K562 (cell line): ENCODE measurements around the gene ZNF213. TPM values are rescaled to one million over a fixed set of nuclear protein-coding genes. Genes with fewer than 3 reads are reported as not detected.

Experiments used
- BRCA1 ChIP-seq, 2 experiments: fragments of 450-650 bp in 1 of 2; sonication (generic) in 1 of 2; formaldehyde crosslinking in 1 of 2; IDR thresholded peaks; 2 replicates each; pipeline versions ENCODE4 v1.5.0 to v1.6.1; 2017 to 2020; ENCODE audit warnings: mild to moderate bottlenecking in 1 of 2, missing genetic modification reagents in 1 of 2
- C11orf30 ChIP-seq: fragments of 450-650 bp; IDR thresholded peaks from 2 replicates; pipeline ENCODE4 v1.6.1; 2016; ENCODE audit warnings: low read depth, mild to moderate bottlenecking
- CHD7 ChIP-seq: fragments of 200-600 bp; sonication (generic); IDR thresholded peaks from one replicate; pipeline ENCODE4 v1.6.1; 2012; ENCODE audit warnings: mild to moderate bottlenecking, low read depth, low read length, inconsistent platforms
- FOXP1 ChIP-seq: sonication (generic); formaldehyde crosslinking; IDR thresholded peaks from 2 replicates; pipeline ENCODE4 v1.8.0; 2022; ENCODE audit warnings: mild to moderate bottlenecking, missing genetic modification reagents
- GABPA ChIP-seq: fragments of 200-800 bp; sonication (Bioruptor generic); conservative IDR thresholded peaks from 2 replicates; pipeline ENCODE4 v1.6.1; 2016; ENCODE audit warnings: low read depth, missing genetic modification characterization, missing compliant biosample characterization
- HMBOX1 ChIP-seq: sonication (generic); IDR thresholded peaks from 2 replicates; pipeline ENCODE4 v1.6.1; 2016
- MAX ChIP-seq: sonication (generic); formaldehyde crosslinking; IDR thresholded peaks from 2 replicates; pipeline ENCODE4 v1.9.0; 2022; ENCODE audit warnings: mild to moderate bottlenecking, missing genetic modification reagents
- MBD2 ChIP-seq: sonication (generic); IDR thresholded peaks from 2 replicates; pipeline ENCODE4 v1.6.1; 2016; ENCODE audit warnings: low read depth, borderline replicate concordance
- POLR2AphosphoS5 ChIP-seq: IDR thresholded peaks from 2 replicates; pipeline ENCODE4 v1.6.1; 2011; ENCODE audit warnings: mild to moderate bottlenecking, low read depth, low read length, moderate library complexity; ENCODE audit not compliant: control insufficient read depth, insufficient read depth
- TEAD1 ChIP-seq, 2 experiments: fragments of 450-650 bp in 1 of 2; sonication (generic) in 1 of 2; formaldehyde crosslinking; IDR thresholded peaks; 2 replicates each; pipeline versions ENCODE4 v1.4.0 to v1.8.0; 2020 to 2022; ENCODE audit warnings: mild to moderate bottlenecking in 2 of 2, missing genetic modification reagents in 1 of 2
- ZNF184 ChIP-seq: sonication (generic); formaldehyde crosslinking; IDR thresholded peaks from 2 replicates; pipeline ENCODE4 v1.5.0; 2020; ENCODE audit warnings: missing genetic modification reagents
- ZNF263 ChIP-seq: sonication (generic); formaldehyde crosslinking; IDR thresholded peaks from 2 replicates; pipeline ENCODE4 v1.8.0; 2022; ENCODE audit warnings: mild to moderate bottlenecking, missing genetic modification reagents, borderline replicate concordance
- polyA plus RNA-seq, 8 experiments: library from polyadenylated mRNA; depleted of rRNA in 4 of 8; stranded (reverse) in 5 of 8; unstranded in 3 of 8; fragments of >200 nt; fragmentation: Nextera tagmentation in 2 of 8; fragmentation: Illumina TruSeq in 1 of 8; extraction: Ambion mirVana in 2 of 8; extraction: Trizol in 1 of 8; gene quantifications; 2 replicates each; pipeline versions ENCODE4 v1.2.1 to v1.2.3, GENCODE V29; 2011 to 2014; ENCODE audit warnings: inconsistent platforms in 1 of 8, missing spikeins in 1 of 8
- total RNA-seq, 7 experiments: library from RNA; depleted of rRNA in 6 of 7; stranded (reverse); fragments of >200 nt in 6 of 7; fragmentation: Illumina TruSeq in 2 of 7; extraction: Trizol in 2 of 7; gene quantifications; 2 replicates each; pipeline versions ENCODE4 v1.2.1 to v1.2.3, GENCODE V29; 2011 to 2021; ENCODE audit warnings: low replicate concordance in 1 of 7

ZNF213 gene
- total and polyA plus RNA-seq, 9 of the 15 experiments (the other 6 are each of a cell fraction or from before 2014, with no cell fraction given), result 0.49 to 10.0 (median 1.8) TPM

GRCh38 chr16:3134338-3135125, at the start of gene ZNF213 (continued):
- TF ChIP-seq GABPA, result peak; percentile 96
- TF ChIP-seq TEAD1 (CRISPR knock-in tag; IDR thresholded peaks at IDR 0.05), result peak in 1 of 2 experiments; percentile 63; a peak in 1 of 4 replicates
- TF ChIP-seq CHD7, result no peak
- TF ChIP-seq HMBOX1, result no peak
- TF ChIP-seq MAX (CRISPR knock-in tag), result peak; percentile 73
- no peak for TF ChIP-seq ZNF263
- TF ChIP-seq POLR2AphosphoS5, result peak; percentile 86
- peak; percentile 89 for TF ChIP-seq MBD2
- TF ChIP-seq ZNF184, result no peak
- peak; percentile 49; the same call in 1 of the 2 replicates for TF ChIP-seq FOXP1
- TF ChIP-seq BRCA1 (IDR thresholded peaks at IDR 0.05), result no peak
- peak; percentile 57; the same call in 1 of the 2 replicates for TF ChIP-seq BRCA1 (CRISPR knock-in tag; IDR thresholded peaks at IDR 0.05)
- TF ChIP-seq C11orf30, result peak; percentile 97
